GM12878 (cell line): ENCODE measurements around the gene GPC6. TPM values are rescaled to one million over a fixed set of nuclear protein-coding genes. Genes with fewer than 3 reads are reported as not detected.

ENCODE experiments used
- ATAC-seq: fragments of 200-7000 bp; cut with Tn5 transposase; 3 replicates; pipeline ENCODE4 v1.9.1; 2020; ENCODE audit warnings: mild to moderate bottlenecking, moderate library complexity
- BruUV-seq: library from RNA; stranded (reverse); fragments of 400-500 nt; replicated peaks from 2 replicates; lab custom pipeline; 2021; lab: Mats Ljungman, UMichigan
- CTCF ChIA-PET: fragments of 300-600 bp; sonication (Branson Sonifier 250); formaldehyde crosslinking; extraction: SDS; loops from one replicate; lab custom pipeline; 2021; ENCODE audit warnings: inconsistent platforms; lab: Yijun Ruan, JAX
- POLR2A ChIA-PET: fragments of 350-600 bp; formaldehyde crosslinking; extraction: SDS; loops from one replicate; lab custom pipeline; 2021; ENCODE audit warnings: inconsistent platforms; lab: Charles Lee
- RAD21 ChIA-PET: fragments of 300-600 bp; sonication (Branson Sonifier 250); formaldehyde crosslinking; loops from one replicate; lab custom pipeline; 2023; ENCODE audit warnings: antibody characterized with exemption; ENCODE audit not compliant: unreplicated experiment; lab: Charles Lee
- SMC1A ChIA-PET: fragments of 300-600 bp; sonication (Branson Sonifier 250); formaldehyde crosslinking; loops from one replicate; lab custom pipeline; 2023; ENCODE audit not compliant: unreplicated experiment, uncharacterized antibody; lab: Charles Lee
- DNase-seq: peaks from one replicate; pipeline ENCODE4 v3.0.0-alpha.2; 2011; ENCODE audit warnings: low read depth, low spot score
- FAIRE-seq: peaks from 3 replicates; lab custom pipeline; 2011; peaks lifted over from hg19 to GRCh38; lab: Jason Lieb, UNC
- H2AFZ ChIP-seq: 2 replicates; pipeline ENCODE4 v1.6.0; 2011; ENCODE audit warnings: low read depth, low read length, control low read depth; ENCODE audit not compliant: control insufficient read depth
- H3K27ac ChIP-seq: 2 replicates; pipeline ENCODE4 v1.5.1; 2011; ENCODE audit warnings: control low read depth; ENCODE audit not compliant: control insufficient read depth, insufficient read depth
- H3K27me3 ChIP-seq, 2 experiments: replicated peaks in 1 of 2; 2 replicates each; pipeline versions ENCODE4 v1.6.0 to v1.6.1; 2011; ENCODE audit warnings: low read length in 1 of 2; ENCODE audit not compliant: control insufficient read depth in 2 of 2, insufficient read depth in 2 of 2
- H3K36me3 ChIP-seq, 2 experiments: 2 replicates each; pipeline ENCODE4 v1.5.1; 2011; ENCODE audit warnings: low read length in 1 of 2; ENCODE audit not compliant: control insufficient read depth in 2 of 2, insufficient read depth in 2 of 2
- H3K4me1 ChIP-seq: 2 replicates; pipeline ENCODE4 v1.6.1; 2011; ENCODE audit warnings: mild to moderate bottlenecking, low read length, moderate library complexity, mixed read lengths; ENCODE audit not compliant: control insufficient read depth, insufficient read depth
- H3K4me2 ChIP-seq: 2 replicates; pipeline ENCODE4 v1.6.0; 2011; ENCODE audit warnings: control low read depth; ENCODE audit not compliant: control insufficient read depth, insufficient read depth
- H3K4me3 ChIP-seq: fragments of 200-600 bp; sonication (generic); 2 replicates; pipeline ENCODE4 v1.5.1; 2016
- H3K79me2 ChIP-seq: 2 replicates; pipeline ENCODE4 v1.6.0; 2011; ENCODE audit warnings: low read length; ENCODE audit not compliant: control insufficient read depth, insufficient read depth
- H3K9ac ChIP-seq: 2 replicates; pipeline ENCODE4 v1.8.0; 2011; ENCODE audit warnings: low read length, control low read depth, mixed read lengths; ENCODE audit not compliant: control insufficient read depth, insufficient read depth
- H3K9me3 ChIP-seq: replicated peaks from 3 replicates; pipeline ENCODE4 v1.5.1; 2011; ENCODE audit warnings: mild to moderate bottlenecking, low read length; ENCODE audit not compliant: control insufficient read depth, insufficient read depth
- H4K20me1 ChIP-seq: 2 replicates; pipeline ENCODE4 v1.6.0; 2011; ENCODE audit not compliant: control insufficient read depth, insufficient read depth
- ATF2 ChIP-seq: IDR thresholded peaks from 2 replicates; pipeline ENCODE4 v1.6.1; 2012; ENCODE audit warnings: low read length, inconsistent platforms
- NFXL1 ChIP-seq: fragments of 450-650 bp; IDR thresholded peaks from 2 replicates; pipeline ENCODE4 v1.6.1; 2017; ENCODE audit warnings: antibody characterized with exemption, mild to moderate bottlenecking, borderline replicate concordance
- NR2C2 ChIP-seq: IDR thresholded peaks from 2 replicates; pipeline ENCODE4 v1.6.1; 2011; ENCODE audit warnings: borderline replicate concordance, low read depth; ENCODE audit not compliant: control insufficient read depth, insufficient read length
- POLR2AphosphoS2 ChIP-seq: IDR thresholded peaks from 2 replicates; pipeline ENCODE4 v1.6.1; 2011; ENCODE audit warnings: low read depth, mild to moderate bottlenecking, low read length, improper control_type of control experiment, moderate library complexity
- SMC3 ChIP-seq: IDR thresholded peaks from 2 replicates; pipeline ENCODE4 v1.6.1; 2011; ENCODE audit warnings: low read length, improper control_type of control experiment, borderline replicate concordance
- YY1 ChIP-seq: IDR thresholded peaks from 2 replicates; pipeline ENCODE4 v1.6.1; 2011; ENCODE audit warnings: low read depth, mild to moderate bottlenecking, low read length
- ZNF384 ChIP-seq: IDR thresholded peaks from 2 replicates; pipeline ENCODE4 v1.6.1; 2012; ENCODE audit warnings: low read depth, mild to moderate bottlenecking, low read length, improper control_type of control experiment, borderline replicate concordance
- WGBS: methylation state at CpG from one replicate; pipeline ENCODE4 v1.1.6; 2016; ENCODE audit warnings: low lambda C conversion rate; ENCODE audit not compliant: insufficient replicate concordance, insufficient coverage; ENCODE audit errors: missing lambda C conversion rate; 5-methylcytosine and 5-hydroxymethylcytosine counted together
- in situ Hi-C: fragments of 300-500 bp; cut with MboI; formaldehyde crosslinking; loops from 9 replicates; pipeline ENCODE4 v1.14.3; 2018; ENCODE audit warnings: mixed read lengths
- intact Hi-C: fragments of 100-400 bp; cut with micrococcal nuclease; formaldehyde crosslinking; loops from one replicate; pipeline ENCODE4 v1.14.2; 2022; ENCODE audit not compliant: unreplicated experiment
- polyA plus RNA-seq, 11 experiments: library from polyadenylated mRNA; depleted of rRNA in 4 of 11; unstranded in 6 of 11; stranded (reverse) in 5 of 11; fragments of >200 nt; fragmentation: Nextera tagmentation in 4 of 11; fragmentation: Illumina TruSeq in 1 of 11; extraction: Ambion mirVana in 4 of 11; extraction: Trizol in 1 of 11; gene quantifications; 1 replicate in 1 of 11; 2 replicates in 10 of 11; pipeline versions ENCODE4 v1.2.1 to v1.2.3, GENCODE V29; 2011 to 2016; ENCODE audit warnings: inconsistent platforms in 2 of 11, missing spikeins in 2 of 11, low read depth in 1 of 11
- total RNA-seq, 4 experiments: library from RNA; depleted of rRNA in 3 of 4; stranded (reverse); fragments of >200 nt in 3 of 4; fragmentation: Illumina TruSeq in 1 of 4; extraction: Trizol in 1 of 4; gene quantifications; 2 replicates each; pipeline versions ENCODE4 v1.2.1 to v1.2.3, GENCODE V29; 2013 to 2021

The GPC6 gene
- total and polyA plus RNA-seq, 10 of the 15 experiments (the other 5 are each of a cell fraction or from before 2014, with no cell fraction given): 0.03 to 0.04 (median 0.03) TPM; not detected in 7

- no peak for TF ChIP-seq ATF2
- TF ChIP-seq, all 136 proteins: peak for 0
These were observed 146.2 kb downstream of the GPC6 start (continued) for GRCh38 chr13:93372856-93373255.

- H3K9ac ChIP-seq: no peak overlapping the region
- no peaks in the 10 kb centered on the region for H3K9me3 ChIP-seq
- no peaks in the 10 kb centered on the region for H3K36me3 ChIP-seq
- ChIA-PET POLR2A (no interaction called here), SMC1A (no interaction called here), RAD21 (no interaction called here), CTCF (no interaction called here)
- in situ Hi-C loops: no loop called here
- no peaks in the 10 kb centered on the region for H4K20me1 ChIP-seq
- ATAC-seq (no peak), DNase-seq (no peak), FAIRE-seq (no peak)
- 51% methylated on average over 6 of the region's 6 CpGs for WGBS
- no peaks in the 10 kb centered on the region for H3K27me3 ChIP-seq
- H3K79me2 ChIP-seq: no peaks in the 10 kb centered on the region
- TF ChIP-seq NFXL1 (no peak), ZNF384 (no peak), SMC3 (no peak), YY1 (no peak), POLR2AphosphoS2 (no peak), NR2C2 (no peak)
- H3K27ac ChIP-seq: no peak overlapping the region
- H3K4me3 ChIP-seq: no peak overlapping the region
- no peaks in the 10 kb centered on the region for H3K4me1 ChIP-seq
- no peak overlapping the region for H2AFZ ChIP-seq
- no TSS peak for BruUV-seq
- intact Hi-C loops: no loop called here
- H3K4me2 ChIP-seq: no peak overlapping the region
These were observed 148.9 kb downstream of the GPC6 start for GRCh38 chr13:93375491-93375890.
